Ureter (tissue), 1 donor: ENCODE measurements around the gene AGPAT2. TPM values are rescaled to one million over a fixed set of nuclear protein-coding genes. Genes with fewer than 3 reads are reported as not detected.

Experiments
- DNase-seq: peaks from one replicate; pipeline ENCODE4 v3.0.0-alpha.2; 2020; ENCODE audit warnings: low spot score
- total RNA-seq: library from RNA; stranded (reverse); gene quantifications from one replicate; pipeline ENCODE4 v1.2.4, GENCODE V29; 2023
- donor health status: DM: yes; HTN: yes; CAD: no.

Gene AGPAT2
- total RNA-seq, 1 donor from 2014 or later, result 52.2 TPM

GRCh38 chr9:136687721-136688223 is 515 bp upstream of the AGPAT2 start:
- no peak for DNase-seq

- no peak for DNase-seq
These were observed 793 bp downstream of the AGPAT2 start for GRCh38 chr9:136686534-136686793.

GRCh38 chr9:136685790-136686533 is 1.3 kb downstream of the AGPAT2 start:
- DNase-seq, result no peak

- no peak for DNase-seq
These were observed 2.0 kb downstream of the AGPAT2 start for GRCh38 chr9:136685216-136685615.

GRCh38 chr9:136684799-136685198 is 2.5 kb downstream of the AGPAT2 start:
- no peak for DNase-seq

GRCh38 chr9:136684339-136684738 is 2.9 kb downstream of the AGPAT2 start:
- DNase-seq, result no peak

GRCh38 chr9:136683755-136684154 is 3.5 kb downstream of the AGPAT2 start:
- DNase-seq, result no peak

GRCh38 chr9:136683173-136683745 is 4.0 kb downstream of the AGPAT2 start:
- no peak for DNase-seq

GRCh38 chr9:136682710-136683109 is 4.5 kb downstream of the AGPAT2 start:
- no peak for DNase-seq

- DNase-seq, result no peak
These were observed 5.1 kb downstream of the AGPAT2 start for GRCh38 chr9:136681945-136682699.

- no peak for DNase-seq
These were observed 6.2 kb downstream of the AGPAT2 start for GRCh38 chr9:136681029-136681428.

GRCh38 chr9:136679431-136679941 is 7.8 kb downstream of the AGPAT2 start:
- no peak for DNase-seq

GRCh38 chr9:136678624-136679023 is 8.6 kb downstream of the AGPAT2 start:
- no peak for DNase-seq

- DNase-seq, result no peak
These were observed 9.2 kb downstream of the AGPAT2 start for GRCh38 chr9:136678034-136678433.

GRCh38 chr9:136676920-136677686 is 10.2 kb downstream of the AGPAT2 start:
- DNase-seq, result no peak

- no peak for DNase-seq
These were observed 10.9 kb downstream of the AGPAT2 start for GRCh38 chr9:136676297-136676794.

- DNase-seq, result no peak
These were observed 11.6 kb downstream of the AGPAT2 start for GRCh38 chr9:136675477-136676296.

- no peak for DNase-seq
These were observed 12.4 kb downstream of the AGPAT2 start for GRCh38 chr9:136674786-136675349.

- no peak for DNase-seq
These were observed 13.1 kb downstream of the AGPAT2 start for GRCh38 chr9:136673975-136674785.
